ENCODE results near the gene SHMT1.
"Not testable (repeated sequence)": the region's sequence is repeated elsewhere in the genome, so short reads cannot be mapped to it uniquely, and the experiment has no call there.

The SHMT1 gene

DNA sequence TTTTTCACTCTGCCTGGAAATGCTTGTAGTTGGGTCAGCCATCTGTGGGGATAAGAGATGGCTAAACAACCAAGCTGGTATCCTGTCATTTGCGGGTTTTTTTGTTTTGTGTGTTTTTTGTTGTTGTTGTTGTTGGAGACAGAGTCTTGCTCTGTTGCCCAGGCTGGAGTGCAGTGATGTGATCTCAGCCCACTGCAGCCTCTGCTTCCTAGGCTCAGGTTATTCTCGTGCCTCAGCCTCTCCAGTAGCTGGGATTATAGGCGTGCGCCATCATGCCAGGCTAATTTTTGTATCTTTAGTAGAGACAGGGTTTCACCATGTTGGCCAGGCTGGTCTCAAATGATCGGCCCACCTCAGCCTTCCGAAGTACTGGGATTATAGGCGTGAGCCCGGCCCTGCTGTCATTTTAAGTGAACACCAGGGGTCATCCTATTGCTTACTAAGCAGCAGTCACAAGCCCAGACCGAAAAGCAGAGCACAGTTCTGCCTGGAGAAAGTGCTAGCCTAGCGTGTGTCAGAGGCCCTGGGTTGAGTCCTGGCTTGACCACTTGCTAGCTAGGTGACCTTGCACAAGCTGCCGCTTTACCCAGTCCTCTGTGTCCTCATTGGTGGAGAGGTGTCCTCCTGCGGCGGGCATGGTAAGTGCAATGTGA lies 43.6 kb downstream of the SHMT1 start:
- H3K36me3 ChIP-seq (ENCODE audit: control insufficient read depth in 5 of 5, insufficient read depth in 5 of 5, low read length in 5 of 5), result peaks cover 0 to 79% (median 62%) of the 10 kb centered on the region in 5 donors
- peaks cover 16 to 64% (median 57%) of the 10 kb centered on the region in 5 donors for H3K4me1 ChIP-seq (ENCODE audit: control insufficient read depth in 5 of 5, insufficient read depth in 5 of 5, low read length in 5 of 5)
- H3K4me3 ChIP-seq (ENCODE audit: low read depth in 1 of 5, low read length in 5 of 5), result peak overlapping the region in 2 of 5 donors; percentile 1 to 7
- peak overlapping the region in 3 of 5 donors; percentile 34 to 45 (median 38) for H3K9ac ChIP-seq (ENCODE audit: low read length in 5 of 5)
- no peak overlapping the region for H3K27ac ChIP-seq (ENCODE audit: low read depth, low read length)
- no peaks in the 10 kb centered on the region for H3K27me3 ChIP-seq (ENCODE audit: control insufficient read depth in 5 of 5, insufficient read depth in 4 of 5, low read length in 5 of 5)
- H3K9me3 ChIP-seq (ENCODE audit: control insufficient read depth in 5 of 5, low read length in 5 of 5), result no peaks in the 10 kb centered on the region

DNA sequence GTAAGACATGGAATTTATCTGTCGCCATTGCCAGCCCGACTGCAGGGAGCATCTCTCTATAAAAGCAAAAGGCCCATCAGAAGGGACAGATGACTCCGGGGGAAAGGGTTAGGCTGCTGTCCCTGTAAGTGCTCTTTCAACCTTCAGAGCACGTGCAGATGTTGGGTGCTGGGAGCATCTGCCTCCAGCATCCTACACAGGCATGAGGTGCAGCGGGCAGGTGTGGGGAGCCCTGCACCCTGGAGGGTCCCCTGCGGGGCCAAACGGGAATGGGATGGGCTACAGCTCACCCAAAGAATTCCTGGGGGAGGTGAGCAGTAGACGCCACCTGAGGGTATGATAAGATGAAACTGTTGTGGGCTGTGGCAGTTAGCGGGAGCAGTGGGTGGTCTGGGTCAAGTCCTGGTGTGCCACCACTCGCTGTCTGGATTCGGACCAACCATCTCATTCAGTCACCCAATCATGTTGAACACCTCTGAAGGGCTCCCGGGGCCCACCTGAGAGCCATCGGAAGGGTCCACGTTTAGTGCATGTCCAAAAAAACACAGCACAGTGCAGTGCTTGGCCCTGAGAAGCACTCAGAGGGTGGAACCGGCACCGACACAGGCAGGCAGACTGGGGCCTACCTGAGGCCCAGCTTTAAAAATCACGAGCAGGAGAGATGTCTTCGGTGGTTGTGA lies 44.4 kb downstream of the SHMT1 start:
- no peak overlapping the region for H3K27ac ChIP-seq (ENCODE audit: low read depth, low read length)
- no peaks in the 10 kb centered on the region for H3K9me3 ChIP-seq (ENCODE audit: control insufficient read depth in 5 of 5, low read length in 5 of 5)
- H3K4me3 ChIP-seq (ENCODE audit: low read depth in 1 of 5, low read length in 5 of 5), result peak overlapping the region in 1 of 5 donors; percentile 21
- H3K4me1 ChIP-seq (ENCODE audit: control insufficient read depth in 5 of 5, insufficient read depth in 5 of 5, low read length in 5 of 5), result peaks cover 18 to 73% (median 63%) of the 10 kb centered on the region in 5 donors
- H3K9ac ChIP-seq (ENCODE audit: low read length in 5 of 5), result peak overlapping the region in 3 of 5 donors; percentile 30 to 45 (median 33)
- peaks cover 0 to 70% (median 54%) of the 10 kb centered on the region in 5 donors for H3K36me3 ChIP-seq (ENCODE audit: control insufficient read depth in 5 of 5, insufficient read depth in 5 of 5, low read length in 5 of 5)
- no peaks in the 10 kb centered on the region for H3K27me3 ChIP-seq (ENCODE audit: control insufficient read depth in 5 of 5, insufficient read depth in 4 of 5, low read length in 5 of 5)

DNA sequence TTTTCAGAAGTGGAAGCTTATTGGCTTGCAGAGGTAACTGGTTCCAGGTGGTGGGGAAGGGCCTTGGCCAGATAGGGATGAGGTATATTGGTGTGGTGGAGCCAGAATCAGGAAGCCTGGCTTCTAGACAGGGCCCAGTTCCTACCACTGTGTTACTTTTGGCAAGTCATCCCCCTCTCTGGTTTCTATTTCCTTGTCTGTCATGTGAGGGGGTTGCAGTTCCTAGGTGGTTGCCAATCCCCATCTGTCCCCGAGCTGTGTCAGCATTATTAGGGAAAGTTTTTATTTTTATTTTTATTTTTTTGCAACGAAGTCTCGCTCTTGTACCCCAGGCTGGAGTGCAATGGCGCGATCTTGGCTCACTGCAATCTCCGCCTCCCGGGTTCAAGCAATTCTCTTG lies 45.2 kb downstream of the SHMT1 start:
- Histone ChIP-seq H3K27ac (ENCODE audit: low read depth, low read length) (no peak overlapping the region), H3K4me1 (ENCODE audit: control insufficient read depth in 5 of 5, insufficient read depth in 5 of 5, low read length in 5 of 5) (peaks cover 23 to 80% (median 71%) of the 10 kb centered on the region in 5 donors), H3K27me3 (ENCODE audit: control insufficient read depth in 5 of 5, insufficient read depth in 4 of 5, low read length in 5 of 5) (no peaks in the 10 kb centered on the region), H3K4me3 (ENCODE audit: low read depth in 1 of 5, low read length in 5 of 5) (peak overlapping the region in 4 of 5 donors; percentile 18 to 53 (median 25)), H3K9me3 (ENCODE audit: control insufficient read depth in 5 of 5, low read length in 5 of 5) (no peaks in the 10 kb centered on the region), H3K9ac (ENCODE audit: low read length in 5 of 5) (peak overlapping the region in 4 of 5 donors; percentile 33 to 60 (median 54)), H3K36me3 (ENCODE audit: control insufficient read depth in 5 of 5, insufficient read depth in 5 of 5, low read length in 5 of 5) (peaks cover 0 to 62% (median 46%) of the 10 kb centered on the region in 5 donors)

DNA sequence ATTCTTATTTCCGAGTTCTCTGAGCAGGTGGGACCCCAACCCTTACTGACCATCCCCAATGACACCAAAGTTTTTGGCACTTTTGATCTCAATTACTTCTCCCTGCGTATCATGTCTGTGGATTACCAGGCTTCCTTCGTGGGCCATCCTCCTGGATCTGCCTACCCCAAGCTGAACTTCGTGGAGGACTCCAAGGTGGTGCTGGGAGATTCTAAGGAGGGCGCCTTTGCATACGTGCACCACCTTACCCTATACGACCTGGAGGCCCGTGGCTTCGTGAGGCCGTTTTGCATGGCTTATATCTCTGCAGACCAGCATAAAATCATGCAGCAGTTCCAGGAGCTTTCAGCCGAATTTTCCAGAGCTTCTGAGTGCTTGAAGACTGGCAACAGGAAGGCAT lies 47.4 kb downstream of the SHMT1 start:
- Histone ChIP-seq H3K9ac (ENCODE audit: low read length in 5 of 5) (peak overlapping the region; percentile 89 to 98 (median 96)), H3K9me3 (ENCODE audit: control insufficient read depth in 5 of 5, low read length in 5 of 5) (no peaks in the 10 kb centered on the region)

DNA sequence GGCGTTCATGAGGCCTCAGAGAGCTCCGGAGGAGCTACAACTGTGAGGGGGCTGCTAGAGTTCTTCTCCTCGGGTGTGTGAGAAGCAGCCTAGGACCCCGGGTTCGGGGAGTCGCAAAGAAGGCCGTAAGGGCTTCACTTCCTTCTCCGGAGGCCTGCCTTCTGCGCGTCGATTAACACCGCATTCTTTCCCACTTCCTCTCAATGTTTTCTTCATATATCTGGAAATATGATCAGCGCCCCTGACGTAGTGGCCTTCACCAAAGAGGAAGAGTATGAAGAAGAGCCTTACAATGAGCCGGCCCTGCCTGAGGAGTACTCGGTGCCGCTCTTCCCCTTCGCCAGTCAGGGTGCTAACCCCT lies 47.8 kb downstream of the SHMT1 start:
- Histone ChIP-seq H3K27me3 (ENCODE audit: control insufficient read depth in 5 of 5, insufficient read depth in 4 of 5, low read length in 5 of 5) (no peaks in the 10 kb centered on the region), H3K9ac (ENCODE audit: low read length in 5 of 5) (peak overlapping the region; percentile 89 to 98 (median 96)), H3K9me3 (ENCODE audit: control insufficient read depth in 5 of 5, low read length in 5 of 5) (no peaks in the 10 kb centered on the region), H3K36me3 (ENCODE audit: control insufficient read depth in 5 of 5, insufficient read depth in 5 of 5, low read length in 5 of 5) (peaks cover 0 to 51% (median 34%) of the 10 kb centered on the region in 5 donors), H3K27ac (ENCODE audit: low read depth, low read length) (peak overlapping the region; percentile 97), H3K4me1 (ENCODE audit: control insufficient read depth in 5 of 5, insufficient read depth in 5 of 5, low read length in 5 of 5) (peaks cover 23 to 81% (median 69%) of the 10 kb centered on the region in 5 donors), H3K4me3 (ENCODE audit: low read depth in 1 of 5, low read length in 5 of 5) (peak overlapping the region; percentile 79 to 92 (median 88))

More for the DNA sequence above, 47.4 kb downstream of the SHMT1 start:
- Histone ChIP-seq H3K36me3 (ENCODE audit: control insufficient read depth in 5 of 5, insufficient read depth in 5 of 5, low read length in 5 of 5) (peaks cover 0 to 56% (median 36%) of the 10 kb centered on the region in 5 donors), H3K27ac (ENCODE audit: low read depth, low read length) (peak overlapping the region; percentile 97), H3K4me1 (ENCODE audit: control insufficient read depth in 5 of 5, insufficient read depth in 5 of 5, low read length in 5 of 5) (peaks cover 23 to 86% (median 73%) of the 10 kb centered on the region in 5 donors), H3K4me3 (ENCODE audit: low read depth in 1 of 5, low read length in 5 of 5) (peak overlapping the region; percentile 79 to 92 (median 88)), H3K27me3 (ENCODE audit: control insufficient read depth in 5 of 5, insufficient read depth in 4 of 5, low read length in 5 of 5) (no peaks in the 10 kb centered on the region)

DNA sequence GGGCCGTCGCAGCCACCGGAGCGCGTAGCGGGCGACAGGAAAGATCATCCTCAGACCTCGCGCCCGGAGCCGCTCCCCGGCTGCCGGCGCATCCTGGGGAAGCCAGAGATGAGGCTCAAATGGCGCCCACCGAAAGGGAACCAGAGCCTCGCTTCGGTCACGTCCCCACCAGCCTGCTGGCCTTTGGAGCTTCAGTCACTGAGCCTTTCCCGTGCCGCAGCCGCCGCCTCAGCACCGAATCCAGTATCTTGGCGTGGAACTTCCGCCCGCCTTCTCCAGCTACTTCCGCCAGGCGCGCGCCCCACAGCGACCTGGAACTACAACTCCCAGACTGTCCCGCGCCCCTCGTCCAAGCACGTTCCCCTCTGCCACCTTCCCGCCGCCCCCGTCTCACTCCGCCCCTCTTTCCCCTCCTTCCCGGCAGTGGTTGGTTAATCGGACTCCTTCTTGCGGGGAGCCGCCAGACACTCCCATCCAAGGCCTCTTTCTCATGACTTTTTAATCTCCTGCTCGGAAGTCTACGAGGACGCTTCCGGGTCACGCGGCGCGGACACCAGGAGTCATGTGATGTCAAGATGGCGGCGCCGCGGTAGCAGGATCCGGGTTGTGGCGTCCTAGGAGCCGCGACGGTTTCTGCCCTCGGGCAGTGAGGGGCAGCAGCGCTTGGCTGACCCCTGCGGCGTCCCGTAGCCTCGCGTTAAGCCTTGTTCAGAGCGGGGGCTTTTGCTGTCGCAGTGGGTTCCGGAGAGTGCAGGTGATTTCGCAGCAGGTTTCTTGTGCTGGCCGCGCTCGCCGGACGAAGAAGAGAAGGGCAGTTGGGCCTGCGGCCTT lies 48.4 kb downstream of the SHMT1 start, which contains the start of the genes SMCR8 and TOP3A:
TSS of gene SMCR8 (plus strand) at position 563 of the 831 bp plus-strand sequence. CDS start 497 bp downstream, outside the sequence.
TSS of gene TOP3A (minus strand) at position 264 of the 831 bp plus-strand sequence. CDS start at position 48, 216 bp downstream.
- Histone ChIP-seq H3K4me1 (ENCODE audit: control insufficient read depth in 5 of 5, insufficient read depth in 5 of 5, low read length in 5 of 5) (peaks cover 21 to 76% (median 63%) of the 10 kb centered on the region in 5 donors), H3K9ac (ENCODE audit: low read length in 5 of 5) (peak within 1 kb of the TSS; percentile 89 to 98 (median 96)), H3K9me3 (ENCODE audit: control insufficient read depth in 5 of 5, low read length in 5 of 5) (no peaks in the 10 kb centered on the region), H3K27ac (ENCODE audit: low read depth, low read length) (peak within 1 kb of the TSS; percentile 97), H3K36me3 (ENCODE audit: control insufficient read depth in 5 of 5, insufficient read depth in 5 of 5, low read length in 5 of 5) (peaks cover 0 to 45% (median 31%) of the 10 kb centered on the region in 5 donors), H3K27me3 (ENCODE audit: control insufficient read depth in 5 of 5, insufficient read depth in 4 of 5, low read length in 5 of 5) (no peaks in the 10 kb centered on the region), H3K4me3 (ENCODE audit: low read depth in 1 of 5, low read length in 5 of 5) (peak within 1 kb of the TSS; percentile 79 to 92 (median 88))

DNA sequence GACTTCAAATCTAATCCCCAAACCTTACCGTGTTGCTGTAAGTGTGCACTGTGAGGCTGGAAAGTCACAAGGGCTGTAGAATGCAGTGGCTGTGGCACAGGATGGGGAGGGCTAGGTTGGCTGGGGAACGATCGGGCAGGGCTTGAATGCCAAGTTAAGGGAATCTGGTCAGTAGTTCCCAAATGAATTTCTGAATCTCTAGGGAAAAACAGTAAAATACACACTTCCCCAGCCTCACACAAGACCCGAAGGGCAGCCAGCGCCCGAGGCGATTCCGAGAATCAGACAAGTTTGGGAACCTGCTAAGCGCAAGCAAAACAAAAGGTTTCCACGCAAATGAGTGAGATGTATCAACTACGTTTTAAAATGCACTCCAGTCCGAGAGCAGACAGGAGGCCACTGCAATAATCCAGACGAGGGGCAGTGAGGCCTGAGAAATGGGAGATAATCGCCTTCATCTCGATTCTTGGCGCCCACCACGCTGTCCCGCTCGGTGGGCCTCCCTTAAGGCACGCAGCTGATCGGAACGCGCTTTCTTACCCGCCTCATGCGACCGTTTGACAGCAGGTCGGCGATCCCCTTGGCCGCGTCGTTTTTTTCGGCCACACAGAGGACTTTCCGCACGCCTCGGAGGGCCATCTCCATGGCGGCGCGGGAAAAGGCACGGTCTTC lies 49.2 kb downstream of the SHMT1 start:
- Histone ChIP-seq H3K9me3 (ENCODE audit: control insufficient read depth in 5 of 5, low read length in 5 of 5) (no peaks in the 10 kb centered on the region), H3K4me1 (ENCODE audit: control insufficient read depth in 5 of 5, insufficient read depth in 5 of 5, low read length in 5 of 5) (peaks cover 20 to 68% (median 56%) of the 10 kb centered on the region in 5 donors), H3K36me3 (ENCODE audit: control insufficient read depth in 5 of 5, insufficient read depth in 5 of 5, low read length in 5 of 5) (peaks cover 0 to 38% (median 24%) of the 10 kb centered on the region in 5 donors), H3K27me3 (ENCODE audit: control insufficient read depth in 5 of 5, insufficient read depth in 4 of 5, low read length in 5 of 5) (no peaks in the 10 kb centered on the region), H3K27ac (ENCODE audit: low read depth, low read length) (peak overlapping the region; percentile 97), H3K4me3 (ENCODE audit: low read depth in 1 of 5, low read length in 5 of 5) (peak overlapping the region; percentile 79 to 92 (median 88)), H3K9ac (ENCODE audit: low read length in 5 of 5) (peak overlapping the region; percentile 87 to 98 (median 96))

DNA sequence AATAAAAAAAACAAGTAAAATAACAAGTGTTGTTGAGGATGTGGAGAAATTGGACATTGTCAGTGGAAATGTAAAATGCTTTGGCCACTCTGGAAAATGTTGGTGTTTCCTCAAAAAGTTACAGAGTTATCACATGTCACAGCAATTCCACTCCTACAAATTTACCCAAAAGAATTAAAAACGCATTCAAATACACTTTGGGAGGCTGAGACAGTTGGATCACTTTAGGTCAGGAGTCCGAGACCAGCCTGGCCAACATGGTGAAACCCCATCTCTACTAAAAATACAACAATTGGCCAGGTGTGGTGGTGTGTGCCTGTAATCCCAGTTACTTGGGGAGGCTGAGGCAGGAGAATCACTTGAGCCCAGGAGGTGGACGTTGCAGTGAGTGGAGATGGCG lies 54.1 kb downstream of the SHMT1 start:
- Histone ChIP-seq H3K4me3 (ENCODE audit: low read depth in 1 of 5, low read length in 5 of 5) (no peak overlapping the region), H3K36me3 (ENCODE audit: control insufficient read depth in 5 of 5, insufficient read depth in 5 of 5, low read length in 5 of 5) (peaks cover 6 to 37% (median 27%) of the 10 kb centered on the region in 5 donors), H3K27me3 (ENCODE audit: control insufficient read depth in 5 of 5, insufficient read depth in 4 of 5, low read length in 5 of 5) (no peaks in the 10 kb centered on the region), H3K27ac (ENCODE audit: low read depth, low read length) (peak overlapping the region; percentile 38), H3K9ac (ENCODE audit: low read length in 5 of 5) (no peak overlapping the region), H3K4me1 (ENCODE audit: control insufficient read depth in 5 of 5, insufficient read depth in 5 of 5, low read length in 5 of 5) (peaks cover 9 to 28% (median 17%) of the 10 kb centered on the region in 5 donors), H3K9me3 (ENCODE audit: control insufficient read depth in 5 of 5, low read length in 5 of 5) (no peaks in the 10 kb centered on the region)

DNA sequence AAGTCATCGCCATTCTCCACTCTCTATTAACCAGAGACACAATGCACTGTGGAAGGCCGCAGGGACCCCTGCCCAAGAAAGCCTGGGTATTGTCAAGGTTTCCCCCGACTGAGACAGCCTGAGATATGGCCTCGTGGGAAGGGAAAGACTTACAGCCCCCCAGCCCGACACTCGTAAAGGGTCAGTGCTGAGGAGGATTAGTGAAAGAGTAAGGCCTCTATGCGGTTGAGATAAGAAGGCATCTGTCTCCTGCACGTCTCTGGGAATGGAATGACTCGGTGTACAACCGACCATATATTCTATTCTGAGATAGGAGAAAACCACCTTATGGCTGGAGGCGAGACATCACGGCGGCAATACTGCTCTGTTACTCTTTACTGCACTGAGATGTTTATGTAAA lies 60.1 kb downstream of the SHMT1 start:
- peaks cover 14 to 73% (median 65%) of the 10 kb centered on the region in 5 donors for H3K36me3 ChIP-seq (ENCODE audit: control insufficient read depth in 5 of 5, insufficient read depth in 5 of 5, low read length in 5 of 5)
- peaks cover 0 to 12% (median 5%) of the 10 kb centered on the region in 5 donors for H3K4me1 ChIP-seq (ENCODE audit: control insufficient read depth in 5 of 5, insufficient read depth in 5 of 5, low read length in 5 of 5)
- H3K27me3 ChIP-seq (ENCODE audit: control insufficient read depth in 5 of 5, insufficient read depth in 4 of 5, low read length in 5 of 5); H3K4me3 ChIP-seq (ENCODE audit: low read depth in 1 of 5, low read length in 5 of 5); H3K9me3 ChIP-seq (ENCODE audit: control insufficient read depth in 5 of 5, low read length in 5 of 5); H3K9ac ChIP-seq (ENCODE audit: low read length in 5 of 5); H3K27ac ChIP-seq (ENCODE audit: low read depth, low read length): not testable (repeated sequence)
